GM19043 (cell line): ENCODE data around the gene COG5.

Experiments used
- ATAC-seq: cut with Tn5 transposase; IDR thresholded peaks from one replicate; pipeline ENCODE4 v1.9.1; 2021; ENCODE audit warnings: low read depth; ENCODE audit not compliant: unreplicated experiment

The COG5 gene

GRCh38 chr7:107404740-107405537 is 158.8 kb downstream of the COG5 start:
- no peak for ATAC-seq

- no peak for ATAC-seq
Observed at GRCh38 chr7:107398161-107398560, 165.6 kb downstream of the COG5 start.

- no peak for ATAC-seq
Observed at GRCh38 chr7:107396990-107397389, 166.7 kb downstream of the COG5 start.

GRCh38 chr7:107396081-107396480 is 167.6 kb downstream of the COG5 start:
- ATAC-seq, result no peak

- ATAC-seq, result no peak
Observed at GRCh38 chr7:107394831-107395230, 168.9 kb downstream of the COG5 start.

GRCh38 chr7:107394276-107394675 is 169.4 kb downstream of the COG5 start:
- no peak for ATAC-seq

GRCh38 chr7:107392830-107393229 is 170.9 kb downstream of the COG5 start:
- no peak for ATAC-seq

- ATAC-seq, result no peak
Observed at GRCh38 chr7:107390916-107391315, 172.8 kb downstream of the COG5 start.

- no peak for ATAC-seq
Observed at GRCh38 chr7:107388604-107389003, 175.1 kb downstream of the COG5 start.

GRCh38 chr7:107387573-107388219 is 176.0 kb downstream of the COG5 start:
- no peak for ATAC-seq

GRCh38 chr7:107387128-107387527 is 176.6 kb downstream of the COG5 start:
- no peak for ATAC-seq

- ATAC-seq, result no peak
Observed at GRCh38 chr7:107386548-107387102, 177.1 kb downstream of the COG5 start.

- ATAC-seq, result no peak
Observed at GRCh38 chr7:107384025-107384424, 179.7 kb downstream of the COG5 start.

- no peak for ATAC-seq
Observed at GRCh38 chr7:107383203-107383602, 180.5 kb downstream of the COG5 start.

GRCh38 chr7:107381453-107381852 is 182.3 kb downstream of the COG5 start:
- no peak for ATAC-seq

GRCh38 chr7:107373354-107373753 is 190.4 kb downstream of the COG5 start:
- ATAC-seq, result no peak

GRCh38 chr7:107372298-107372697 is 191.4 kb downstream of the COG5 start:
- ATAC-seq, result no peak

GRCh38 chr7:107370816-107371215 is 192.9 kb downstream of the COG5 start:
- ATAC-seq, result no peak

- no peak for ATAC-seq
Observed at GRCh38 chr7:107364787-107365186, 198.9 kb downstream of the COG5 start.

GRCh38 chr7:107359520-107360316 is 204.0 kb downstream of the COG5 start:
- no peak for ATAC-seq

- no peak for ATAC-seq
Observed at GRCh38 chr7:107355616-107356015, 208.1 kb downstream of the COG5 start.
